ENCODE results near the gene CKAP4.
A peak's percentile ranks its signal among the peaks of the same experiment; 100 is the strongest.

Gene CKAP4

GRCh38 chr12:106223485-106224354, 24.1 kb downstream of the CKAP4 start:
- Histone ChIP-seq H3K4me1 (ENCODE audit: control insufficient read depth, insufficient read depth, low read length) (peaks cover 12% of the 10 kb centered on the region), H3K9ac (ENCODE audit: low read length in 2 of 2) (no peak overlapping the region), H3K27ac (ENCODE audit: low read length) (peak overlapping the region; percentile 41), H3K4me3 (ENCODE audit: low read length in 2 of 2) (no peak overlapping the region), H3K9me3 (ENCODE audit: control insufficient read depth in 2 of 2, low read length in 2 of 2) (no peaks in the 10 kb centered on the region), H3K36me3 (ENCODE audit: control insufficient read depth in 2 of 2, insufficient read depth in 2 of 2, low read length in 2 of 2) (no peaks in the 10 kb centered on the region), H3K27me3 (ENCODE audit: control insufficient read depth in 1 of 2, insufficient read depth in 2 of 2, low read length in 2 of 2) (no peaks in the 10 kb centered on the region)

- H3K27ac ChIP-seq (ENCODE audit: low read length) = no peak overlapping the region
- H3K9ac ChIP-seq (ENCODE audit: low read length in 2 of 2) = no peak overlapping the region
- peaks cover 12% of the 10 kb centered on the region for H3K4me1 ChIP-seq (ENCODE audit: control insufficient read depth, insufficient read depth, low read length)
- H3K36me3 ChIP-seq (ENCODE audit: control insufficient read depth in 2 of 2, insufficient read depth in 2 of 2, low read length in 2 of 2) = no peaks in the 10 kb centered on the region
- peaks cover 0 to 7% of the 10 kb centered on the region in 2 donors for H3K9me3 ChIP-seq (ENCODE audit: control insufficient read depth in 2 of 2, low read length in 2 of 2)
- no peaks in the 10 kb centered on the region for H3K27me3 ChIP-seq (ENCODE audit: control insufficient read depth in 1 of 2, insufficient read depth in 2 of 2, low read length in 2 of 2)
- no peak overlapping the region for H3K4me3 ChIP-seq (ENCODE audit: low read length in 2 of 2)
Measured at GRCh38 chr12:106220536-106220935, 27.3 kb downstream of the CKAP4 start.

- no peak overlapping the region for H3K27ac ChIP-seq (ENCODE audit: low read length)
- no peak overlapping the region for H3K4me3 ChIP-seq (ENCODE audit: low read length in 2 of 2)
- peaks cover 0 to 7% of the 10 kb centered on the region in 2 donors for H3K9me3 ChIP-seq (ENCODE audit: control insufficient read depth in 2 of 2, low read length in 2 of 2)
- H3K9ac ChIP-seq (ENCODE audit: low read length in 2 of 2) = no peak overlapping the region
- peaks cover 10% of the 10 kb centered on the region for H3K4me1 ChIP-seq (ENCODE audit: control insufficient read depth, insufficient read depth, low read length)
- no peaks in the 10 kb centered on the region for H3K27me3 ChIP-seq (ENCODE audit: control insufficient read depth in 1 of 2, insufficient read depth in 2 of 2, low read length in 2 of 2)
- H3K36me3 ChIP-seq (ENCODE audit: control insufficient read depth in 2 of 2, insufficient read depth in 2 of 2, low read length in 2 of 2) = no peaks in the 10 kb centered on the region
Measured at GRCh38 chr12:106219043-106219442, 28.8 kb downstream of the CKAP4 start.

GRCh38 chr12:106217706-106218105, 30.1 kb downstream of the CKAP4 start:
- Histone ChIP-seq H3K4me1 (ENCODE audit: control insufficient read depth, insufficient read depth, low read length) (no peaks in the 10 kb centered on the region), H3K9me3 (ENCODE audit: control insufficient read depth in 2 of 2, low read length in 2 of 2) (peaks cover 0 to 7% of the 10 kb centered on the region in 2 donors), H3K27me3 (ENCODE audit: control insufficient read depth in 1 of 2, insufficient read depth in 2 of 2, low read length in 2 of 2) (no peaks in the 10 kb centered on the region), H3K9ac (ENCODE audit: low read length in 2 of 2) (no peak overlapping the region), H3K27ac (ENCODE audit: low read length) (no peak overlapping the region), H3K4me3 (ENCODE audit: low read length in 2 of 2) (no peak overlapping the region), H3K36me3 (ENCODE audit: control insufficient read depth in 2 of 2, insufficient read depth in 2 of 2, low read length in 2 of 2) (no peaks in the 10 kb centered on the region)

- no peak overlapping the region for H3K4me3 ChIP-seq (ENCODE audit: low read length in 2 of 2)
- H3K27ac ChIP-seq (ENCODE audit: low read length) = no peak overlapping the region
- H3K9ac ChIP-seq (ENCODE audit: low read length in 2 of 2) = no peak overlapping the region
- peaks cover 0 to 7% of the 10 kb centered on the region in 2 donors for H3K9me3 ChIP-seq (ENCODE audit: control insufficient read depth in 2 of 2, low read length in 2 of 2)
- H3K27me3 ChIP-seq (ENCODE audit: control insufficient read depth in 1 of 2, insufficient read depth in 2 of 2, low read length in 2 of 2) = no peaks in the 10 kb centered on the region
- H3K36me3 ChIP-seq (ENCODE audit: control insufficient read depth in 2 of 2, insufficient read depth in 2 of 2, low read length in 2 of 2) = no peaks in the 10 kb centered on the region
- no peaks in the 10 kb centered on the region for H3K4me1 ChIP-seq (ENCODE audit: control insufficient read depth, insufficient read depth, low read length)
Measured at GRCh38 chr12:106214571-106214970, 33.2 kb downstream of the CKAP4 start.

GRCh38 chr12:106213662-106214061, 34.2 kb downstream of the CKAP4 start:
- Histone ChIP-seq H3K9ac (ENCODE audit: low read length in 2 of 2) (no peak overlapping the region), H3K27ac (ENCODE audit: low read length) (no peak overlapping the region), H3K9me3 (ENCODE audit: control insufficient read depth in 2 of 2, low read length in 2 of 2) (peaks cover 0 to 7% of the 10 kb centered on the region in 2 donors), H3K27me3 (ENCODE audit: control insufficient read depth in 1 of 2, insufficient read depth in 2 of 2, low read length in 2 of 2) (no peaks in the 10 kb centered on the region), H3K36me3 (ENCODE audit: control insufficient read depth in 2 of 2, insufficient read depth in 2 of 2, low read length in 2 of 2) (no peaks in the 10 kb centered on the region), H3K4me3 (ENCODE audit: low read length in 2 of 2) (no peak overlapping the region), H3K4me1 (ENCODE audit: control insufficient read depth, insufficient read depth, low read length) (no peaks in the 10 kb centered on the region)

GRCh38 chr12:106211973-106212372, 35.8 kb downstream of the CKAP4 start:
- Histone ChIP-seq H3K9ac (ENCODE audit: low read length in 2 of 2) (no peak overlapping the region), H3K4me3 (ENCODE audit: low read length in 2 of 2) (no peak overlapping the region), H3K4me1 (ENCODE audit: control insufficient read depth, insufficient read depth, low read length) (no peaks in the 10 kb centered on the region), H3K9me3 (ENCODE audit: control insufficient read depth in 2 of 2, low read length in 2 of 2) (no peaks in the 10 kb centered on the region), H3K27me3 (ENCODE audit: control insufficient read depth in 1 of 2, insufficient read depth in 2 of 2, low read length in 2 of 2) (no peaks in the 10 kb centered on the region), H3K27ac (ENCODE audit: low read length) (no peak overlapping the region), H3K36me3 (ENCODE audit: control insufficient read depth in 2 of 2, insufficient read depth in 2 of 2, low read length in 2 of 2) (no peaks in the 10 kb centered on the region)

GRCh38 chr12:106205208-106206069, 42.4 kb downstream of the CKAP4 start:
- H3K36me3 ChIP-seq (ENCODE audit: control insufficient read depth in 2 of 2, insufficient read depth in 2 of 2, low read length in 2 of 2) = no peaks in the 10 kb centered on the region
- H3K27ac ChIP-seq (ENCODE audit: low read length) = no peak overlapping the region
- no peak overlapping the region for H3K9ac ChIP-seq (ENCODE audit: low read length in 2 of 2)

GRCh38 chr12:106204312-106204711, 43.5 kb downstream of the CKAP4 start:
- Histone ChIP-seq H3K36me3 (ENCODE audit: control insufficient read depth in 2 of 2, insufficient read depth in 2 of 2, low read length in 2 of 2) (no peaks in the 10 kb centered on the region), H3K27me3 (ENCODE audit: control insufficient read depth in 1 of 2, insufficient read depth in 2 of 2, low read length in 2 of 2) (no peaks in the 10 kb centered on the region), H3K27ac (ENCODE audit: low read length) (no peak overlapping the region), H3K4me1 (ENCODE audit: control insufficient read depth, insufficient read depth, low read length) (no peaks in the 10 kb centered on the region), H3K4me3 (ENCODE audit: low read length in 2 of 2) (no peak overlapping the region), H3K9ac (ENCODE audit: low read length in 2 of 2) (no peak overlapping the region), H3K9me3 (ENCODE audit: control insufficient read depth in 2 of 2, low read length in 2 of 2) (peaks cover 0 to 4% of the 10 kb centered on the region in 2 donors)

More at GRCh38 chr12:106205208-106206069, 42.4 kb downstream of the CKAP4 start:
- Histone ChIP-seq H3K4me1 (ENCODE audit: control insufficient read depth, insufficient read depth, low read length) (no peaks in the 10 kb centered on the region), H3K4me3 (ENCODE audit: low read length in 2 of 2) (no peak overlapping the region), H3K27me3 (ENCODE audit: control insufficient read depth in 1 of 2, insufficient read depth in 2 of 2, low read length in 2 of 2) (no peaks in the 10 kb centered on the region), H3K9me3 (ENCODE audit: control insufficient read depth in 2 of 2, low read length in 2 of 2) (peaks cover 0 to 4% of the 10 kb centered on the region in 2 donors)

- H3K27ac ChIP-seq (ENCODE audit: low read length) = no peak overlapping the region
- no peaks in the 10 kb centered on the region for H3K27me3 ChIP-seq (ENCODE audit: control insufficient read depth in 1 of 2, insufficient read depth in 2 of 2, low read length in 2 of 2)
- H3K36me3 ChIP-seq (ENCODE audit: control insufficient read depth in 2 of 2, insufficient read depth in 2 of 2, low read length in 2 of 2) = no peaks in the 10 kb centered on the region
- H3K9ac ChIP-seq (ENCODE audit: low read length in 2 of 2) = no peak overlapping the region
- H3K4me3 ChIP-seq (ENCODE audit: low read length in 2 of 2) = no peak overlapping the region
- H3K9me3 ChIP-seq (ENCODE audit: control insufficient read depth in 2 of 2, low read length in 2 of 2) = no peaks in the 10 kb centered on the region
- H3K4me1 ChIP-seq (ENCODE audit: control insufficient read depth, insufficient read depth, low read length) = peaks cover 16% of the 10 kb centered on the region
Measured at GRCh38 chr12:106197906-106198623, 49.8 kb downstream of the CKAP4 start.

Data from stomach smooth muscle (tissue), 2 donors.